Umbilical cord (tissue), 2 donors: ENCODE results near the gene WDR59. TPM values are rescaled to one million over a fixed set of nuclear protein-coding genes. Genes with fewer than 3 reads are reported as not detected.
A peak's percentile ranks its signal among the peaks of the same experiment; 100 is the strongest.

ENCODE experiments used
- DNase-seq: peaks from one replicate; pipeline ENCODE4 v3.0.0-alpha.2; 2015; ENCODE audit warnings: low spot score
- total RNA-seq: library from RNA; depleted of rRNA; stranded (reverse); fragments of >200 nt; gene quantifications from one replicate; pipeline ENCODE4 v1.2.3, GENCODE V29; 2014; ENCODE audit warnings: low replicate concordance; ENCODE audit not compliant: insufficient read depth

Gene WDR59
- total RNA-seq, 1 donor from 2014 or later: 94.4 TPM

DNA sequence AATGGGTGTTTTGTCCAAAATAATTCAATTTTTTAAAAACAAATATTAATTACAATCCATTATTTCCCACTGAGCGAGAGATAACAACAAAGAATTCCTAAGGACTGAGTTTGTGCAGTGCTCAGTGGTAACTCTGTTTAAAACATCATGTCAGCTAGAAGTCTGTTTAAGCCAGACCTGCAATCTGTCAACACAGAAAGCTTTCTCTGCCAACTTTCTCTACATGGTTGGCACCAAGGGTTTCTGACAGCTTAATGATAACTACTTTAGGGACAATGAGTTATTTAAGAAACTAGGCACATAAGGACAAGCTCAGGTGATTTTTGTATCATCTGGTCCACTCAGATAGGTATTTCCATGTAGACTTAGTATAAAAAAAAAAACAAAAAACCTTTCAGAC, 81.8 kb downstream of the WDR59 start:
- no peak for DNase-seq

- DNase-seq: no peak
Observed at GRCh38 chr16:74902161-74902560, 82.8 kb downstream of the WDR59 start.

DNA sequence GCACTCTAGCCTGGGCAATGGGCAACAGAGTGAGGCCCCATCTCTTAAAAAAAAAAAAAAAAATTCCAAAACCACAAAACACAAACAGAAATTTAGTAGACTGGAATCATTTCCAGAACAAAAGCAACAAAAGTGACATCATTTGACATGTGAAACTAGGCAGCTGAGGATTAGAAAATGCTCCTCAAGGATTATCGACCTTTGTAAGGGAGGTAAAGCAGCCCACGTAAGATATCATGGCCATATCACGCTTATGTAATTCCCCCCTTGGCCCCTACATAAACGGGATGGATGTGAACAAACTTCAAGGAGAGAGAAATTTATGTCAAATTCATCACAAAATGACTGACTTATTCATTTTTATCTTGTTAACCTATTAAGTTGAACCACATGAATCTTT, 83.3 kb downstream of the WDR59 start:
- DNase-seq: no peak

DNA sequence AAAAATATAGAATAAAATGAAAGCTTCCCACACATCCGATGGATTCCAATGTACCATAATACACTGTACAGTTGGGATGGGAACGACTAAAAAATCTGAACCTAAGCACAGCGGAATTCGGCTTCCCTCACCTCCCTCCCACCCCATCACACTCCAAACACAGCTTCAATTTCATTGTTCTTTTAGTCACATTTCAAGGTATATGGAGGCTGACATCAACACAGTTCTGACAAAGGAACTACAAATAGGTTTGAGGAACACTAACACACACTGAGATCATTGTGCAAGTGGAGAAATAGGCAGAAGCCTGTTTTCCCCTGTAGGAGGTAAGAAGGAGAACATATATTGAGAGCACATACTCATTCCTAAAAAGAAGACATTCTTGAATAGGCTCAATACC, 85.1 kb downstream of the WDR59 start:
- no peak for DNase-seq

- no peak for DNase-seq
Observed at GRCh38 chr16:74898659-74899058, 86.3 kb downstream of the WDR59 start.

GRCh38 chr16:74896389-74897370, 88.2 kb downstream of the WDR59 start:
- DNase-seq: peak; percentile 4

DNA sequence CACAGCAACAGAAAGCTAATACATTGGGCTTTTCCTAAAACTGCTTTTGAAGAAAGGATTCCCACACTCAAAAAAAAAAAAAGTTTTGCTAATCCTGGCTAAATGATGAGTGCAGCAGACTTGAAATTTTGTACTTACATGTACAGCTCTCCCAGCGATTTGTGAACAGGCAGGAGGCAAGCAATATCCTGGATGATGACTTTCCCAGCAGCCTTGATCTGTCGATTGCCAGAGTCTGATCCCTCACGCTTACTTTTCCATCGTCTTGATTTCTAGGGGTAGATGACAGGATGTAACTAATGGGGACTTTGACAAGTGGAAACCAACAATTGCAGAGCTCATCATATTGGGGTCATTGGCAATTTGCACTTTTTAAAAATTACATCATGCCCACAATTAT, 91.4 kb downstream of the WDR59 start:
- no peak for DNase-seq

DNA sequence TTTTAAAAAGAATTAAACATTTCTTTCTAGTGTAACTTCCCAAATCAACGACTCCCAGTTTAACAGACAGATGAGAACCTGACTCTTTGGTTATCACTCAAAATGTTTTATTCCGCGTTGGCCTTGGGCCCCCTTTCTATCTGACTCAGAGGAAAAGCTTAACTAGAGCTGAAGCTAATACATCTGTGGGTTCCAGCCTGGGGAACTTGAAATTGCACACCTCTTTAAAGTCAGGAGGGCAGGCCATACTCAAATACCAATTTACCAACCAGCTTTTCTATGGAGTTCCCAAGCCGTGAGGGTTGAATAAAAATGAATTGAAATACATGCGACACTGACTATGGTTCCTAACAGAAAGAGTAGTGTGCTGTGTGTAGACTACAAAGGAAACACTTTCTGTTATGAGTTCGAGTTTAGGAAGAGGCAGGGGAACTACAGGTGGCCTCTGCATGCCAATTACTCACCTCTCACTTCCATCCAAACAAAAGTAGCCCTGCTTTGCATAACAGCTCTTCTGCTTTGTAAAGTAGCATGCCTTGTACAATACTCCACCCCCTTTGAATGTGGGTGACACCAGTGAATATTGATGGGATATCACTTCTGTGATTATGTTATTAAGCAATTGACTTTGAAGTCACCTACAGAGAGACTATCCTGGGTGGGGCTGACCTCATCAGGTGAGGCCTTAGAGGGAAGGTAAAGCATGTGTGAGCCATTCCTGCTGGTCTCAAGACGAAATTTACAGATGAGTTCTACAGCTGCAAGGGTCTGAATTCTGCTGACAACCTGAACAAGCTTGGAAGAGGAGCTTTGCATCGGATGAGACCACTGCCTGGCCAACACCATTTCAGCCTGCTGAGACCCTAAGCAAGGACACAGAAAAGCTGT, 92.1 kb downstream of the WDR59 start:
- DNase-seq: no peak

GRCh38 chr16:74888888-74889287, 96.0 kb downstream of the WDR59 start:
- DNase-seq: no peak

DNA sequence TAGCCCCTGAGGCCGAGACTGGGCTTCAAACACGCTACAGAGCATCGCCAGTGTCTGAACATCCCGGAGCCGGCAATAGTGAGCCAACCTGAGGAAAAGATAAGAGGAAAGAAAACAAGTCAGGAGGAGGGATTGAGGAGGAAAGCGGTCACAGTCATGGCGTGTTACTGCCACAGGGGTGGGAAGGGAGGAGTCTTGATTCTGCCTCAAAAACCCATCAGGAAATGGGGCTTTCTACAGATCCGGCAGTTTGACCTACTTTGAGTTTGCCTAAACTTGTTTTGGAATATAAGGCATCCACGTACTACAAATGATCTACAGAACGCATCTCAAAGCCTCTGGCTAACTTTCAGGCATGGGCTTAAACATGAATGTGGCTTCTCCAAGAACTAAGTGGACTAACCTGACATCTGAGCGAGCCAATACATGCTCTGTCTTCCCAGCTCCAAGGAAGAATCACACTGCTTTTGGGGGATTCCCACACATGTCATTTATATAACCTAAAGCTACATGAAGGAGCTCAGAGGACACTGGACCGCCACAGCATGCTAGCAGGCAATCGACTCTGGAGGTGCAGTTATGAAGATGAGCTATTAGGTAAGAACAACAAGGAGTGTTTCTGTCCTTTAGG, 96.6 kb downstream of the WDR59 start:
- no peak for DNase-seq

GRCh38 chr16:74887084-74887483, 97.8 kb downstream of the WDR59 start:
- no peak for DNase-seq

DNA sequence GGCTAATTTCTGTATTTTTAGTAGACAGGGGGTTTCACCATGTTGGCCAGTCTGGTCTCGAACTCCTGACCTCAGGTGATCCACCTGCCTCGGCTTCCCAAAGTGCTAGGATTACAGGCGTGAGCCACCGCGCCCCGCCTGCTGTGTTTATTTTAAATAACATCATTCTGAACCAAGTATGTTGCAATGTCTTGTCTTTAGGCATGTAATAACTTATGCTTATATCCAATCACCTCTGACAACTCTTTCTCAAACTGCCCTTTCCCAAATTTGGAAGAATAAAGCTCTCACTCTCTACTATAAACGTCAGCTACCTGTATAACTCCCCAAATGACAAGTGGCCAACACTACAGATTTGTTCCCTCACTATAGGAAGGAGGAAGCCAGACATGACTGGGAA, 107.2 kb downstream of the WDR59 start:
- no peak for DNase-seq

GRCh38 chr16:74874912-74875546, 109.9 kb downstream of the WDR59 start:
- DNase-seq: no peak

GRCh38 chr16:74874123-74874522, 110.8 kb downstream of the WDR59 start:
- DNase-seq: no peak

DNA sequence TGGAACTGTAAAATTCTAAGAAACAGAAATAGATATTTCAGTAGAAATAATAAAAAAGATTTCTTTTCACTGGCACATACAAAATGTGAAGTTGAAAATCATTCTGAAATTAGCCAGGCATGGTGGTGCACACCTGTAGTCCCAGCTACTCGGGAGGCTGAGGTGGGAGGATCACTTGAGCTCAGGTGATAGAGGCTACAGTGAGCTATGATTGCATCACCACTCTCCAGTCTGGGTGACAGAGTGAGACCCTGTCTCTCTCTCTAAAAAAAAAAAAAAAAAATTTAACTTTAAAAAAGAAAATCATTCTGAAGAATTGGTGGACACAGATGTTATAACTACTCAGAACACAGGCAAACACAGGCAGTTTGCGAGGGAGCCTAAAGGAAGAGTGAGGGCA, 112.6 kb downstream of the WDR59 start:
- DNase-seq: no peak

DNA sequence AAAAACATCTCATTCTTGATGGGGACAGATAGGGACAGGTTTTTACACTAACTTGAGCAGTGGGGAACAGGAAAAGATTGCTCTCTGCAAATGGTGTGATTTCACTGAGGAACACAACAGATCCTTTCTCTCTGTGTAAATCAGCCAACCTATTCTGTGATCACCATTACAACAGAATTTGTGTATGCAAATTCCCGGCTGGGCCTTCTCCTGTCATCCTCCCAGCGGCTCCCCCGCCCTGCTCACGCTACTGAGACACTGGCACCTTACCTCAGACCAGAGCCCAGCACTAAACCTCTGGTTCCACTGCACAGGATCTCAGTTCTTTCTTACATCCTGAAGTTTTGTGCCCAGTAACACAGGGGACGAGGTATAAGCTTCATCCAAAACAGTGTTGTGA, 113.3 kb downstream of the WDR59 start:
- no peak for DNase-seq

DNA sequence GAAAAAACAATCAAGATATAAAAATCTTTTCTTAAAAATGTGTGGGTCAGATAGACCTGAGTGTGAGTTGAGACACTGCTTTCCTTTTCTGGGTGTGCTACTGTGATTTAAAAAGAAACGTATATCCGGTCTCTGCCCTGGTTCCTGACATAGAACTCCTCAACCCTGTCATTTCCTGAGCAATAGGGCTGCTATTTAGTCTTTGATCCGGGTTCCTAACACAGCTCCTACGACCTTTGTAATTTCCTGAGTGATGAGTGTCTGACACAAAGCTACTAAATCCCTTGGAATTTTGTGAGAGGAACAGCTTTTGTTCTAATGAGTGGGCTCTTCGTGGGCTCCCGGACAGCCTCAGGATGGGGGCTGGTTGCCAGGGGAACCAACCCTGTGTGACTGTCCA, 116.4 kb downstream of the WDR59 start:
- DNase-seq: peak; percentile 5

DNA sequence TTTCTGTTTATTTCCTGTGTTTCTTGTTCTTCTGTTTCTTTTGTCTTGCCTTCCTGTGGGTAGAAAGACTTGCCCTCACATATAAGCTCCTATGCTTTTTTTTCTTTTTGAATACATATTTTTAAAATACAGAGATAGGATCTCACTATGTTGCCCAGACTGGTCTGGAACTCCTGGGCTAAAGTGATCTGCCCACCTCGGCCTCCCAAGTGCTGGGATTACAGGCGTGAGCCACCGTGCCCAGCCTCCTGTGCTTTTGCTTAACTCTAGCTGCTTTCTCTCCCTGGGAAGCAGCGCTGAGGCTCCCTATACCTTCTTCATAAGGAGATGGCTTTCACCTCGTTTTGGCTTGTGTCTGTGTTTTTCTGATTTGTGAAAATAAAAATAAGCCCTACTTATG, 116.9 kb downstream of the WDR59 start:
- DNase-seq: no peak

GRCh38 chr16:74867281-74867849, 117.6 kb downstream of the WDR59 start:
- no peak for DNase-seq

GRCh38 chr16:74865922-74866598, 118.9 kb downstream of the WDR59 start:
- peak; percentile 5 for DNase-seq
